ENCODE results near the gene SSTR3.
"Not testable (repeated sequence)": the region's sequence is repeated elsewhere in the genome, so short reads cannot be mapped to it uniquely, and the experiment has no call there.

SSTR3 gene

DNA sequence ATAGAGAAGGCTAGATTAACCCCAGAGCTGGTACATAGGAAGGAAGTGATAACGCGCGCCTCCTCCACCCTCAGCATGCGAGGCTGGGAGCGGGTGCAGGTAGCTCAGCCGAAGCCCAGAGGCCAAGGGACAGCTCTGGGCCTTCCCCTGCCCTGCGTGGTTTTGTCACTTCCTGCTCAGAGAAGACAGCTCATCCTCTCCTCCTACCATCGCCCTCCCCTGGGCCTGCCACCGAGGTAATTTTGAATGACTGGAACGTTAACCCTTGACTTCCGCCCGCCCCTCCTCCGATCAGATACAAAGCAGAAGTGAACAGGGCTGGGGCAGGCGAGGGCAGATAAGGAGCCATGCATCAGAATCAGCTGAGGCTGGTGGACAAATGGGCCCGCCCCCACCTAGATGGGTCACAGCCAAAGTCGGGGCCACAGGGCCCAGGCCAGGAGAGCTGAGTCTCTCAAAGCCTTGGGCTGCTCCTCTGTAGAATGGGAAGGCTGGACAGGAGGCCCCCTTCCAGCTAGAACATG lies 30.2 kb upstream of the SSTR3 start:
- DNase-seq (ENCODE audit: low read depth in 4 of 4, low spot score in 1 of 4), result peak; percentile 70 to 92 (median 78)

DNA sequence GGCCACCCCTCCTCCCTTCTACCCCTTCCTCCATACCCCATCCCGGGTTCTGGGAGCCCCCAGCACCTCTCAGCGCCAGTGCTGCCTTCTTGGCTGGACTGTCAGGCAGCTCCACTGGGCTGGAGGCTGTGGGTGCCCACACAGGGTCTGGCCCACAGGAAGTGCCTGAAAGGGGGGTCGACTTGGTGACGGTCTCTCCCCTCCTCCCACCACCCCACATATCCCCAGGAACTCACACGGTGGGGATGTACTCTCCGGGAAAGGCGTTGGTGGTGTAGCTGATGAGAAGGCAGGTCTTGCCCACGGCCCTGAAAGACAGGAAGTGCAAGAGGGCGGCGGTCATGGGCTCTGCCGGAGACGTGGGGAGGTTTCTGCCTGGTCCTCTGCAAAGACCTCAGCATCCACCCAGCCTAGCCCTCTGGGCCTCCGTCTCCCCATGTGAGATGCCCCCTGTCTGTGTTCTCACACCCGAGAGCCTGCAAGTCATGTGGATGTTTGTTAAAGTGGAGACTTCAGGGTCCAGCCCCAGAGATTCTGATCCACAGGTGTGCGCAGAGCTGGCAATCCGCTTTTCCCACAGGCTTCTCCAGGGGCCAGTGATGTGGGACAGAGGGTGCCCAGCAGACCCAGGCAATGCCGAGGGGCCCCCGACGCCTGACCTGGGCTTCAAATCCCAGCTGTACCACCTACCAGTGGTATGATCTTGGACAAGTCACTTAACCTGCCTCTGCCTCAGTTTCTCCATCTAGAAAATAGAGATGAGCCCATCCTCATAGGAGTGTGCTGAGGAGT lies 29.3 kb upstream of the SSTR3 start:
- DNase-seq (ENCODE audit: low read depth in 4 of 4, low spot score in 1 of 4), result no peak

DNA sequence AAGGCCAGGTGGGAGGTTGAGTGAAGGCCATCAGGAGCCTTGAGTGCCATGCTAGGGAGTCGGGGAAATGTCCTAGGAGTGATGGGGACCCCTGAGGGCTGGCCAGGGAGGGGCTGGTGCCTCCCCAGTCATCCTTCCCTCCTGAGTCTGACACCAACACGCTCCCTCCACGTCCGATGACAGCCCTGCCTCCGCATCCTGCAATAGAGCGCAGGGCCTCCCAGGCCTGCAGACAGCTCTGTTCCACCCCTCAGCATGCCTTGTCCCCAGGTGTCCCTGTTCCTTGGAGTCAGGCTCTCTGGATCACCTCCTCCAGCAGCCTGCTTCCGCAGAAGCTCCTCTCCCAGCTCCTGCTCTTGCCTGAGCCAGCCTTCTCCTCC lies 28.7 kb upstream of the SSTR3 start:
- no peak for DNase-seq (ENCODE audit: low read depth in 4 of 4, low spot score in 1 of 4)

DNA sequence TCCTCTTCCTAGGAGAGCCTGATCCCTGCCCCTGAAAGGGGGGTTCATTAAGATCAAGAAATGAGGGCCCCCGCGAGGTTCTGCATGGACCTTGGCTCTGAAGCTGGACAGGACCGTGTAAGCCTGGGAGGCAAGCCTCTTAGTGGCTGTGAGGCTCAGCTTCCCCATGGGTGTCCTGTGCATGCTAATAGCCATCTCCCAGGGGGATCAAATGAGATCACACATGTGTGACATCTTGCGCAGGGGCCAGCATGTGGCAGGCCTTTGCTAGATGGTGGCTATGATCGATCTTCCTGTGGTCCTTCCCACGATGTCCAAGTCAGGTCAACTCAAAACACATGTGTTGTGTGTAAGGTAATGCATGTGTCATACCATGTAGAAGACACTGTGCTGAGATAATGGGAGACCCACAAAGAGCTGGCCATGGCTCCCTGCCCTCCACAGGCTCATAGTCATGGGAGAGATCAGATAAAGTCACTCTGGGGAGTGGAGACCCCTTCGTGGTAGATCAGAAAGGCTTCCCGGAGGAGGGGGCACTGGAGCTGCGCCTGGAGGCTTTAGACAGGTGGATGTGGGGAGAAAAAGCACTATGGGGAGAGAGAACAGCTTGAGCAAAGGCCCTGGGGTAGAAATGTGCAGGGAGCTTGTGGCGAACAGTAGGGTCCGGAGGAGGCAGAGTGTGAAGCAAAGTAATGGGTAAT lies 28.1 kb upstream of the SSTR3 start:
- no peak for DNase-seq (ENCODE audit: low read depth in 4 of 4, low spot score in 1 of 4)

DNA sequence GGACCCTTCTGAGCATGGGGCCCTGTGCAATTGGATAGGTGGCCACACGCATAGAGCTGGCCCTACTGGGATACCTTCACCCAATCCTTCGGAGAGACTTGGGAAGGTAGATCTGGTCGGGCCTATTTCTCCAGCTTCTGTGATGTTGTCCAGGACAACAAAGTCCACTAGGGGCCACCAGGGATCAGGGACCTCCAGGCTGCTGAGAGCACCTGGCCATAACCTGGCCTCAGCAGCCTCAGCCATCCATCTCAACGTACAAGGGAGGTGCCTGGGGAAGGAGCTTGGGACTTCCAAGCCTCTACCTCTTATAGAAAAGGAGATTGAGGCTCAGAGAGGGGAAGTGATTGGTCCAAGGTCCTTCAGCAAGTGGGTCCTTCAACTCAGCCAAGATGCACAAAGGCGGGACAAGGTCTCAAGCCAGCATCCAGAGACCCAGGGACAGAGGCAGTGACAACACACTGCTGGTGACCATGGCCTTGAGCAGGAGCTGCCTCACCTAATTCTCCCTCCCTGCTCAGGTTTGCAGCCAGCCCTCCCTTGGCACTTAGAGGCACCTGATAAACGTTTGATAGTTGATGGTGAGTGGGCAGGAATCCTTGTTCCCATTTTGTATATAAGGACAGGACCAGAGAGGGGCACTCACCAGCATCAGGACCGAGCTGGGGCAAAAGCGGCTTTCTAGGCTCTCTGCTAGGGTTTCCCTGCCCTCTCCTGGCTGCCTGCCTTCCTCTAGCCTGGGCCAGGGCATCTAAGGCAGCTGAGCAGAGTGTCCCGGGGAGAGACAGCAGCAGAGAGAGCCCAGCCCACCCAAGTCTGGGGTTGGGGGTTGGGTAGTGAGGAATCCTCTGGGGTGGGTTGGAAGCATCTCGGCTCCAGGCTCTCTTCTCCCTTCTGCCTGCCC lies 27.3 kb upstream of the SSTR3 start:
- DNase-seq (ENCODE audit: low read depth in 4 of 4, low spot score in 1 of 4), result no peak

DNA sequence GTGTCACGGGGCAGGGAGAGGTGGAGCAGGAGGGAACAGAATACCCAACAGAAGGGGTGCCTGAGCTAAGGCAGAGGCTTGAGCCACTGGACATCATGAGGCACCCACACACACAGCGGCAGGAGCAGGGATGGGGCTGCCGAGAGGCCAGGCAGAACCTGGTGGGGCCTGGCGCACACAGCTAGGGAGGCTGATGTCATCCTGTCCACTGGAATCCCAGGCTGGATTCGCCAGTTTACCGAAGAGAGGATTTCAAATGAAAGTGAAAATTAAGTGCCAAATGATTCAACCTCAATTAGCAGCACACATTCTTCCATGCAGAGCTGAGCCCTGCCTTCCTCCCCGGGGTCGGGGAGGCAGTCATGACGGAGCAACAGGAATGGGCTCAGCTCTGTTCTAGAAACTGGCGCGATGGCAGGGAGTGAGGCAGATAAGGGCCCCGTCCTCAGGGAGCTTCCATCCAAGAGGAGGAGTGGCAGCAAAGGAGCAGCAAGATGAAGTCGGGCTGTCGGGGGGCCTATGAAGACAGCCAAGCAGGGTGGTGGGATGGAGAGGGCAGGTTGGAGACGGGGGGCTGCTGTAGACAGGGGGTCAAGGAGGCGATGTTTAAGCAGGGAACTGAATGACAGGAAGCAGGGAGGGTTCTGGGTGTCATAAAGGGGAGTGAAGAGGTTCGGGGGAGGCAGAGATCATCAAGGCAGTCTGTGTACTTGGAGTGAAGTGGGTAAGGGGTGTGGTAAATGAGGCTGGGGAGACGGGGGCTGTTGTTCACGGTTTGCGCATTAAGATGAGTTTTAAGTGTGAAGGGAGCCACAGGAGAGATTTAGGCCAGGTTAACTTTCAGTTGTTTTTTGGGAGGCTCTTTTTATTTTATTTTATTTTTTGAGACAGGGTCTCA lies 25.3 kb upstream of the SSTR3 start:
- no peak for DNase-seq (ENCODE audit: low read depth in 4 of 4, low spot score in 1 of 4)

DNA sequence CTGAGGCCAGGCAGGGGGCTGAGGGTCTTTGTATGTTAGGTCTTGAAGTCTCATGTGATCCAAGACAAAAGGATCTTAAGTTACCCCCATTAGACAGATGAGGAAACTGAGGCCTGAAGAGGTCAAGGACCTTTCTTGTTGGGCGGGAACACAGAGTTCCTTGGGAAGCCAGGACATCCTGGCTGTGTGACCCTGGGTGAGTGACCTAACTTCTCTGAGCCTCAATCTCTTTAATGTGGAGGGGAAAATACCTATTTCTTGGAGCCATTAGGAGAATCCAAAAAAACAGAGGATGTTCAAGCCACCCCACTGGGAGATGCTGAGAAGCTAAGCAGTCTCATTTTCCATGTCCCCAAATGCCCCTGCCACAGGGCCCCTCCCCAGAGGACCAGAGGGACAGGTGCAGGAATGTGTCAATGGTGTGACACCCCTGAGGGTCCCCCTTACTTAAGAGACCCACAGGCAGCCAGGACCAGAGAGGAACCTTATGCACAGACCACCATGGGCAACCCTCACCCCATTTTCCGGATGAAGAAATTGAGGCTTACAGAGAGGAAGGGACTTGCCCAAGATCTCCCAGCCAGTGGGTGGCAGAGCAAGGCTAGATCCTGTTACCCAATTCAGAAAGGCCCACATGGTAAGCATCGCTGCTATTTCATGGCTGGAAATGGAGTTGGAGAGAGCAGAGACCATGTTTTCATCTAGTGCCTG lies 23.8 kb upstream of the SSTR3 start:
- no peak for DNase-seq (ENCODE audit: low read depth in 4 of 4, low spot score in 1 of 4)

DNA sequence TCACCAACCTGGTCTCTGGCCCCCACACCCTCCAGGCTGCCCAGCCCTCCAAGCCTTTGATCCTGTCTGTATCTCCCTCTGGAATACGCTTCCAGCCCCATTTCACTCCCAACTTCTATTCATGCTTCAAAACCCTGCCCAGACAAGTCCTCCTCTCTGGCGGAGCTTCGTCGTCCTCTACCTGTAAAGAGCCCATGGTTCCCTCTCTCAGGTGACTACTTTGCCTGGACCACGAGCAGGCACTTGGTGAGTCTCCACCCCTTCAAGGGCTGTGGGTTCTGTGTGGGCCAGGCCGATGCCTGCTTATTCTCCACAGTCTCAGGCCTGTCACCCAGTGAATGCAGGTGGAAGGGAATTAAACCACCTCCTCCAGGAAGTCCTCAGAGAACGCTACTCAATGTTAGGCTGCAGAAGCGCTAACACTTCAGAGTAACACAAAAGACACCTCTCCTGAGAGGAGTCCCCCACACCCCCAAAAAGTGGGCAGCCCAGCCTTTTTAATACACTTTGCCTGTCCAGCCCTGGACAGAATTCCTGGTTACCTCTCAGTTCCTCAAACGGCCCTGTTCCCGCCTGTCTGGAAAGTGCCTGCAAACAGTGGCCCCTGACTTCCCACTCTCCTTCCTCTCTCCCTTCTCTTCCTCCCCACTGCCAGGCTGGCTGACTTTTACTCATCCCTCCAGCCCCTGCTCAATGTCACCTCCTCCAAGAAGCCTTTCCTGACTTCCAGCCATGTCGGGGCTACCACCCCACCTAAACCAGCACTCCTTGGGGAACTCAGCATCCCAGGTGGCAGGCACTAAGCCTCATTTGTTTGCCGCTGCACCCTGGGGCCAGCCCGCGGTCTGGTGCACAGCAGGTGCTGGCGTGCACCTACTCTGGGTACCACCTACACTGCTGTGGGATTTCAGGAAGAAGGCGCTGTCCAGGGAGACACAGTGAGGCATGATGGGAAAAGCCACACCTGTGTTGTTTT lies 22.7 kb upstream of the SSTR3 start:
- no peak for DNase-seq (ENCODE audit: low read depth in 4 of 4, low spot score in 1 of 4)

DNA sequence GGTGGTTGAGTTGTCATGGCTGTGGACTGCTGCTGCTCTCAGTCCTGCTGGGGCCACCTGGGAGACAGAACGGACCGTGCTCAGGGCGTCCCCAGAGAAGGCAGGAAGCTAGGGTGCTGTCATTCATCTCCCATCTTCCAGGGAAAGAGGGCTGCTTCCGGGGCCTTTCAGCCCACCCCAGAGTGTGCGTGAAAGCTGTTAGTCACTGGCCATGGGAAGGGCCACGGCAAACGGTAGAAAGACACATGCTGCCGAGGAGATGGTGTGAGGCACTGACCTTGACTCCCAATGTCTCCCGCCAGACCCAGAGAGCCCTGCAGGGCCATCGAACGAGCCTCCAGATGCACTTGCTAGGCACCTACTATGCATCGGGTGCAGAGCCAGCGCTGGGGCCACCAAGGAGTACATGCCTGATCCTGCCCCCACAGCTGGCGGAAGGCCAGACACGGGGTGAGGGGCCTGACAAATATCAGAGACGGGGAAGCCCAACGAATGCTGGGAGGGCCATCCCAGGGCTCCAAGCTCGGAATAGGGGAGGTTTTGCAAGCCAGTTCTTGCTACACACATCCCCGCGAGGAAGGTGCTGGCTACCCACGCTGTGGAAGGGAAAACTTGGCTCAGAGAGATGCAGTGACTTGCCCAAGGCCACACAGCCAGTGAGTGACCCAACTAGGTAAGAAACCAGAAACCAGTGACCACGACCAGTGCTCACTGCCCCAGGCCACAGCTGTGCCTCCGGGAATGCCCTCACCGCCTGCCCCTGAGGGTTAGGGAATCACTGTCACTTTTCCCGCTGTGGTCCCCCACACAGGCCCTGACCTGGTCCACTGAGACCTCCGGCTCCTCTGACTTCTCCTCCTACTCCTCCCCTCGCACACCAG lies 21.7 kb upstream of the SSTR3 start:
- no peak for DNase-seq (ENCODE audit: low read depth in 4 of 4, low spot score in 1 of 4)

DNA sequence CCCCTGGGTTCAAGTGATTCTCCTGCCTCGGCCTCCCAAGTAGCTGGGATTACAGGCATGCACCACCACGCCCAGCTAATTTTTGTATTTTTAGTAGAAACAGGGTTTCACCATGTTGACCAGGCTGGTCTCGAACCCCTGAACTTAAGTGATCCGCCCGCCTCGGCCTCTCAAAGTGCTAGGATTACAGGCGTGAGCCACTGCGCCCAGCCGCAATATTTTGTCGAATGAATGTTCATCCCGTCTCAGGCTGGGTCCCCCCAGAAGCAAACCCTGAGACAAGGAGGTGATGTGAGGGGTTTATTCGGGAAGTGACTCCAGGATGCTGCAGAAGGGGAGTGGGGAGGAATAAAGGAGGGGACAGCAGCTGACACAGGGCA lies 21.1 kb upstream of the SSTR3 start:
- DNase-seq (ENCODE audit: low read depth in 4 of 4, low spot score in 1 of 4), result not testable (repeated sequence)

DNA sequence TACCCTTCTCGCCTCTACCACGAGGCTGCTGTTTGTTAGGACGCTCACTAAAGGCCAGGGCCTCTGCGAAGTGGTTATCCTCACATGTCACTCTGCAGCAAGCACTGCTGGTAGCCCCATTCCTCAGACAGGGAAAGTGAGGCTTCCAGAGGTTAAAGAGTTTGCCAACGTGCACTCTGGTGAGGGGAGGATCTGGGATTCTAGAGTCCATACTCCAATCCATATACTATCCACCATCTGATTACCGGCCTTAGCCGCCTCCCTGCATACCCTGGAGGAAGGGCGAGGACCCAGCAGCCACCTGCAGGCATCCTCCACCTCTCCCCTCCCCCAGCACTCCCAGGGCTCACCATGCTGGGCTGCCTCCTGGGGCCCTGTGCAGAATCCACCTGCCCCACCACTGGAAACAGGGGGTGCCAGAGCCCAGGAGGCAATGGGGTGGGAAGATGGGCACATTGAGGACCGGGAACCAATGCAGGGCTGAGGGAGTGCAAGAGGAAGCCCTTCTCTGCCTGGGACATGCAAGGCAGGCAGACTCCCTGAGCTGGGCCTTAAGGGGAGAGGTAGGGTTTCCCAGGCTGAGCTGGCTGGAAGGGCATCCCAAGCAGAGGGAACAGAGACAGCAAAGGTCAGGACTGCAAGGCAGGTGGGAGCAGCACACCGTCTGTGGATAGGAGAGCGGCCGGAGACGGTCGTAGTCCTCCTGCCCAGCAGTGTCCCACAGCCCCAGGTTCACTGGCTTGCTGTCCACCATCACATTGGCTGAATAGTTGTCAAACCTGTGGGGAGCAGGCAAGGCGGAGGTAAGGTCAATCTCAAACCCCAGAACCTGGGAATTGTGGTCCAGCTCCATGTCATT lies 20.1 kb upstream of the SSTR3 start:
- DNase-seq (ENCODE audit: low read depth in 4 of 4, low spot score in 1 of 4), result no peak

DNA sequence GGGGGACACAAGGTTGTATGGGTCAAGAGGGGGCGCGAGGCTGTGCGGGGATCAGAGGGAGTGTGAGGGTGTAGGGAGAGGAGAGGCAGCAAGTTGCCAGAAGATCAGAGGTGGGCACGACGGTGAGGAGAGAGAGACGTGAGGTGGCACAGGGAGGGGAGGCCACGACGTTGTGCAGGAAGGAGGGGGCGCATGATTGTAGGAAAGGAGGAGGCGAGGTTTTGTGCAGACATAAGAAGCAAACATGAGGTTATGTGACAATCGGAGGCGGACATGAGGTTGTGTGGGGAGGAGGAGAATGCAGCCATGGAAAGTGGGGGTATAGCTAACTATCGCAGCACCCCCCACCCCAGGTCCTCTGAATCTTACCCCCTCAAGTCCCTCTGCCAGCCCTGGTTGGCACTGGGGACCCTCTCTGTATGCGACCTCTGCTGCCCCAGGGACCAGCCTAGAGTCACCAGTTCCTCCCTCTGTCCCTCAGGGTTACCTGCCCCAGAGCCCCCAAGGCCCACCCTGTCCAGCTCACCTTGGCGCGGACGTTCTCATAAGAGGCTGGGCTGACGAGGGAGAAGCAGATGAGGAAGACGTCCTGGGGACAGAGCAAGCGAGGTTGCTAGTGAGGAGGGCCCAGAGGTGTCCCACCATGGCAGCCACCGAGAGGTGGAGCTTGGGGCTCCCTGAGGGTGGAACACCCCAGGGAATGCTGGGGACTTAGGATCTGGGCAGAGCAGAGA lies 19.3 kb upstream of the SSTR3 start:
- DNase-seq (ENCODE audit: low read depth in 4 of 4, low spot score in 1 of 4), result no peak

DNA sequence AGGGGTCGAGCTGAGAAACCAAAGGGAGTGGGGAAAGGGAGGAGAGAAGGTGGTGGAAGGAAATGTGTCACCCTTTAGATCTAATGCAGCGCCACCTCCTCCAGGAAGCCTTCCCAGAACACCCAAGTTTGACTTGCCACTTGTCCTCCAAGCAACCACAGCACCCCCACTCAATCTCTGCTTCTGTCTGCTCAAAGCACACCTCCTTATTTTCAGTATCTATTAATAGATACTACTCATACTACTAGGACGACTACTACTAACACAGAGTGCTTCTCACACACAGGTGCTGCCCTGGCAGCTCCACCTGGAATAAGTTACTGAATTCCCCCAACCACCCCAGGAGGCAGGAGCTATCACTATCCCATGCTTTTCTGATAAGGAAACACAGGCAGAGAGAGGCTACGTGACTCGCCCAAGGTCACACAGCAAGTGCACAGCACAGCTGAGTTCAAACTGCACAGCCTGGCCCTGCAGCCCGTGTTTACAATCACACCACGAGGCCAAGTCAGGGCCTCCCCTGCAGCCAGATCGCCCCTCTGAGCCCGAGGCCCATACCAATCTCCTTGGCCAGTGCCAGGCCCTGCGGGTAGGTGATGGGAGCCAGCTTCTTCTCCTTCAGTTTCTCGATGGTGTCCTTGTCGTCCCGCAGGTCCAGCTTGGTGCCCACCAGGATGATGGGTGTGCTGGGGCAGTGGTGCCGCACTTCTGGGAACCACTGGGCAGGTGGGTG lies 18.6 kb upstream of the SSTR3 start:
- DNase-seq (ENCODE audit: low read depth in 4 of 4, low spot score in 1 of 4), result peak in 2 of 4 experiments; percentile 61 to 84

DNA sequence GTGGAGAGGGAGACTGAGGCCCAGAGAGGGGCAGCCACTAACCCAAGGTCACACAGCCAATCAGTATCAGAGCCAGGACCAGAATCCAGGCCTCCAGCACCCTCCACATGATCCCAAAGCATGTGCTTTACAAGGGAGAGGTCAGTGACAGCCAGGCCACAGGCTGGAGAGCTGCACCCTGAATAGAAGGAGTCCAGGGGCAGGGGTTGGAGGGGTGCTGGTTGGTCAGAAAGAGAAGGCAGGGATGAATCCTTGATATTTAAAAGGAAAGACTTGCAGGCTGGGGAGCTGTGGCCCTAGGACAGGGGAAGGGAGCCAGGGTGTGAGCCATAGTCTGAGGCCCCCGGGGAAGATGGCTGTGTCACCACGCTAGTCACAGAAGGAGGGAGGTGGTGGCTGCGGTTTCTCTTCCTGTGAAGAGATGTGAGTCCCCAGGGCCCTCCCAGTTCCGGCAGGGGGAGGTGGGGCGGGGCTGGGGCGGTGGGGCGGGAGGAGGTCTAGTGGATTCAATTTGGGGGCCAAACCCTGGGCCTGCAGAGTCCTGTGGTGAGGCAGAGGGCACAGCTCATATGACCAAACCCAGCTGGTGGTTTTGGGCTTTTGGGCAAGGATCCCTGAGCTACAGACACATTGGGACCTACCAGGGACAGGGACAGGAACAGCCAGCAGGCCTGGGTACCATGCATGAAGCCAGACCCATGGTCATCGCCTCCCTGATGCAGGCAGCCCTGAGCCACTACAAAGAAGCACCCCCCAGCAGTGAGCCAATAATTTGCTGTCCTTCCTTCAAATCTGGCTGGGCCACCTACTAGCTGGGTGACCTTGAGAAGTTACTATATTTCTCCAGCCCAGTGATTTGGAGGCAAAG lies 17.8 kb upstream of the SSTR3 start:
- DNase-seq (ENCODE audit: low read depth in 4 of 4, low spot score in 1 of 4), result peak; percentile 71 to 89 (median 77)

Data from stimulated activated CD4-positive, alpha-beta T cell treated with anti-CD3 and anti-CD28 coated beads, Interleukin-1b, Interleukin-23, amount 100 ng/mL, for 24 hours (primary cell).